ENCODE results near the gene ZNF784. TPM values are rescaled to one million over a fixed set of nuclear protein-coding genes. Genes with fewer than 3 reads are reported as not detected.

The ZNF784 gene
- total RNA-seq, 1 experiment from 2014 or later: 9.9 TPM

GRCh38 chr19:55644191-55644833 lies 19.9 kb upstream of the ZNF784 start:
- peaks cover 24% of the 10 kb centered on the region for H3K4me1 Mint-ChIP-seq
- H3K27me3 Mint-ChIP-seq (ENCODE audit: low read depth): peaks cover 9% of the 10 kb centered on the region
- TF ChIP-seq FOXK1 (CRISPR knock-in tag; IDR thresholded peaks at IDR 0.05): no peak
- no peak for TF ChIP-seq EMX1 (CRISPR knock-in tag; IDR thresholded peaks at IDR 0.05)
- TF ChIP-seq, protein P1, sequence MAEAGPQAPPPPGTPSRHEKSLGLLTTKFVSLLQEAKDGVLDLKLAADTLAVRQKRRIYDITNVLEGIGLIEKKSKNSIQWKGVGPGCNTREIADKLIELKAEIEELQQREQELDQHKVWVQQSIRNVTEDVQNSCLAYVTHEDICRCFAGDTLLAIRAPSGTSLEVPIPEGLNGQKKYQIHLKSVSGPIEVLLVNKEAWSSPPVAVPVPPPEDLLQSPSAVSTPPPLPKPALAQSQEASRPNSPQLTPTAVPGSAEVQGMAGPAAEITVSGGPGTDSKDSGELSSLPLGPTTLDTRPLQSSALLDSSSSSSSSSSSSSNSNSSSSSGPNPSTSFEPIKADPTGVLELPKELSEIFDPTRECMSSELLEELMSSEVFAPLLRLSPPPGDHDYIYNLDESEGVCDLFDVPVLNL (CRISPR knock-in tag; IDR thresholded peaks at IDR 0.05; ENCODE audit: borderline replicate concordance, low read depth): no peak
- TF ChIP-seq ARID4B (CRISPR knock-in tag; IDR thresholded peaks at IDR 0.05; ENCODE audit: borderline replicate concordance): no peak
- no peak for TF ChIP-seq SOX15 (CRISPR knock-in tag; IDR thresholded peaks at IDR 0.05)
- no peak for TF ChIP-seq ZBTB21 (CRISPR knock-in tag; IDR thresholded peaks at IDR 0.05; ENCODE audit: borderline replicate concordance)
- TF ChIP-seq, protein P2, sequence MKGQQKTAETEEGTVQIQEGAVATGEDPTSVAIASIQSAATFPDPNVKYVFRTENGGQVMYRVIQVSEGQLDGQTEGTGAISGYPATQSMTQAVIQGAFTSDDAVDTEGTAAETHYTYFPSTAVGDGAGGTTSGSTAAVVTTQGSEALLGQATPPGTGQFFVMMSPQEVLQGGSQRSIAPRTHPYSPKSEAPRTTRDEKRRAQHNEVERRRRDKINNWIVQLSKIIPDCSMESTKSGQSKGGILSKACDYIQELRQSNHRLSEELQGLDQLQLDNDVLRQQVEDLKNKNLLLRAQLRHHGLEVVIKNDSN (CRISPR knock-in tag; IDR thresholded peaks at IDR 0.05): no peak
- TF ChIP-seq, protein P3, sequence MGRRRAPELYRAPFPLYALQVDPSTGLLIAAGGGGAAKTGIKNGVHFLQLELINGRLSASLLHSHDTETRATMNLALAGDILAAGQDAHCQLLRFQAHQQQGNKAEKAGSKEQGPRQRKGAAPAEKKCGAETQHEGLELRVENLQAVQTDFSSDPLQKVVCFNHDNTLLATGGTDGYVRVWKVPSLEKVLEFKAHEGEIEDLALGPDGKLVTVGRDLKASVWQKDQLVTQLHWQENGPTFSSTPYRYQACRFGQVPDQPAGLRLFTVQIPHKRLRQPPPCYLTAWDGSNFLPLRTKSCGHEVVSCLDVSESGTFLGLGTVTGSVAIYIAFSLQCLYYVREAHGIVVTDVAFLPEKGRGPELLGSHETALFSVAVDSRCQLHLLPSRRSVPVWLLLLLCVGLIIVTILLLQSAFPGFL (CRISPR knock-in tag; IDR thresholded peaks at IDR 0.05; ENCODE audit: borderline replicate concordance): no peak
- no peak for TF ChIP-seq RORB (CRISPR knock-in tag; IDR thresholded peaks at IDR 0.05)
- peak overlapping the region; percentile 89 for H3K4me3 Mint-ChIP-seq
- CTCF ChIA-PET: interaction anchor here (1.4 to 2.6 kb wide), 2 partner anchors 10 to 12 kb away, joined by 3 to 11 read pairs; partner anchors contain the start of gene U2AF2
- no peaks in the 10 kb centered on the region for H3K9me3 Mint-ChIP-seq
- H3K36me3 Mint-ChIP-seq: peaks cover 13% of the 10 kb centered on the region
- DNase-seq (ENCODE audit: low spot score) (no peak), ATAC-seq (no peak)
- POLR2A ChIA-PET: no interaction called here
- H3K27ac Mint-ChIP-seq: peak overlapping the region; percentile 74; the same call in 1 of the 2 replicates

DNA sequence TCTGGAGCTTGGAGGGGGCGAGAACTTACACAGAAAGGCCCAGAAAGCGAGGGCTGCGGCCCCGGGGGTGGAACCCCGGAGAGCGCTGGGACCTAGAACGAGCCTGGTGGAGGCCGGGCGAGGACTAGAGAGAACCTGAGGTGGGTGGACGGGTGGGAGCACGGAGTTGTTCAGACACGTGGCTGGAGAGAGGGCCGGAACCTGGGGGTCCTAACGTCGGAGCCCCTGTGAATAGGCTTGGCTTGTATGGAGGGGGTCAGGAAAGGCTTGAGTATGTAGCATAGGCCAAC lies 19.5 kb upstream of the ZNF784 start:
- Mint-ChIP-seq H3K4me1 (peaks cover 26% of the 10 kb centered on the region), H3K36me3 (peaks cover 17% of the 10 kb centered on the region), H3K4me3 (peak overlapping the region; percentile 89), H3K9me3 (peaks cover 4% of the 10 kb centered on the region), H3K27me3 (ENCODE audit: low read depth) (peaks cover 9% of the 10 kb centered on the region), H3K27ac (peak overlapping the region; percentile 74; the same call in 1 of the 2 replicates)
- ATAC-seq (no peak), DNase-seq (ENCODE audit: low spot score) (no peak)
- TF ChIP-seq ZNF138 (CRISPR knock-in tag; conservative IDR thresholded peaks at IDR 0.05) (no peak), ZNF317 (CRISPR knock-in tag; IDR thresholded peaks at IDR 0.05; ENCODE audit: borderline replicate concordance, low read depth) (no peak)
- TF ChIP-seq, protein P4, sequence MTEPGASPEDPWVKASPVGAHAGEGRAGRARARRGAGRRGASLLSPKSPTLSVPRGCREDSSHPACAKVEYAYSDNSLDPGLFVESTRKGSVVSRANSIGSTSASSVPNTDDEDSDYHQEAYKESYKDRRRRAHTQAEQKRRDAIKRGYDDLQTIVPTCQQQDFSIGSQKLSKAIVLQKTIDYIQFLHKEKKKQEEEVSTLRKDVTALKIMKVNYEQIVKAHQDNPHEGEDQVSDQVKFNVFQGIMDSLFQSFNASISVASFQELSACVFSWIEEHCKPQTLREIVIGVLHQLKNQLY (CRISPR knock-in tag; IDR thresholded peaks at IDR 0.05): no peak
- TF ChIP-seq, protein P5, sequence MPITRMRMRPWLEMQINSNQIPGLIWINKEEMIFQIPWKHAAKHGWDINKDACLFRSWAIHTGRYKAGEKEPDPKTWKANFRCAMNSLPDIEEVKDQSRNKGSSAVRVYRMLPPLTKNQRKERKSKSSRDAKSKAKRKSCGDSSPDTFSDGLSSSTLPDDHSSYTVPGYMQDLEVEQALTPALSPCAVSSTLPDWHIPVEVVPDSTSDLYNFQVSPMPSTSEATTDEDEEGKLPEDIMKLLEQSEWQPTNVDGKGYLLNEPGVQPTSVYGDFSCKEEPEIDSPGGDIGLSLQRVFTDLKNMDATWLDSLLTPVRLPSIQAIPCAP (CRISPR knock-in tag; IDR thresholded peaks at IDR 0.05): no peak
- CTCF ChIA-PET: interaction anchor here (2.6 kb wide), 1 partner anchor 12 kb away, joined by 11 read pairs; no protein-coding TSS in a partner anchor
- POLR2A ChIA-PET: no interaction called here
